ENCODE results near the gene CCDC142. TPM values are rescaled to one million over a fixed set of nuclear protein-coding genes. Genes with fewer than 3 reads are reported as not detected.
"Not testable (repeated sequence)": the region's sequence is repeated elsewhere in the genome, so short reads cannot be mapped to it uniquely, and the experiment has no call there.

Gene CCDC142
- polyA plus RNA-seq, 1 donor (not counting 4 experiments of a cell fraction or from before 2014, with no cell fraction given), result 4.7 TPM

DNA sequence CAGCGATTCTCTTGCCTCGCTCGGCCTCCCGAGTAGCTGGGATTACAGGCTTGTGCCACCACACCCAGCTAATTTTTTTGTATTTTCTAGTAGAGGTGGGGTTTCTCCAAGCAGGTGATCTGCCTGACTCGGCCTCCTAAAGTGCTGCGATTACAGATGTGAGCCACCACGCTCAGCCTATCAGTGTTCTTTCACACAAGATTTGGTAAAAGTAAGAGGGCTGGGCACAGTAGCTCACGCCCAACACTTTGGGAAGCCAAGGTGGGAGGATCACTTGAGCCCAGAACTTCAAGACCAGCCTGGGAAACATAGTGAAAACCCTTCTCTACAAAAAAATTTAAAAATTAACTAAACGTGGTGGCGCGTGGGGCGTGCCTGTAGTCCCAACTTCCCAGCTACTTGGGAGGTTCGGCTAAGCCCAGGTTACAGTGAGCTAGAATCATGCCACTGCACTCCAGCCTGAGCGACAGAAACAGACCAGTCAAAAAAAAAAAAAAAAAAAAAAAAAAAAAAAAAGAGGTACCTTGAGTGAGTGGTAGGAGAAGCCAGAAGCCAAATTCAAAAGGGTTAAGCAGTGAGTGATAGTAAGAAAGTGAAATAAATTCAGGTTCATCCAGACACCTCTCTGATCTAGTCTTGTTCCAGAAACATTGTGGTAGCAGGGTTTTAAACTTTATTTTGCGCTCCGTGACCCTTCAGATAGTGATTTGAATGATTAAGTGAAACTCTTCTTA, 11.3 kb downstream of the CCDC142 start:
- TF ChIP-seq, protein P1, sequence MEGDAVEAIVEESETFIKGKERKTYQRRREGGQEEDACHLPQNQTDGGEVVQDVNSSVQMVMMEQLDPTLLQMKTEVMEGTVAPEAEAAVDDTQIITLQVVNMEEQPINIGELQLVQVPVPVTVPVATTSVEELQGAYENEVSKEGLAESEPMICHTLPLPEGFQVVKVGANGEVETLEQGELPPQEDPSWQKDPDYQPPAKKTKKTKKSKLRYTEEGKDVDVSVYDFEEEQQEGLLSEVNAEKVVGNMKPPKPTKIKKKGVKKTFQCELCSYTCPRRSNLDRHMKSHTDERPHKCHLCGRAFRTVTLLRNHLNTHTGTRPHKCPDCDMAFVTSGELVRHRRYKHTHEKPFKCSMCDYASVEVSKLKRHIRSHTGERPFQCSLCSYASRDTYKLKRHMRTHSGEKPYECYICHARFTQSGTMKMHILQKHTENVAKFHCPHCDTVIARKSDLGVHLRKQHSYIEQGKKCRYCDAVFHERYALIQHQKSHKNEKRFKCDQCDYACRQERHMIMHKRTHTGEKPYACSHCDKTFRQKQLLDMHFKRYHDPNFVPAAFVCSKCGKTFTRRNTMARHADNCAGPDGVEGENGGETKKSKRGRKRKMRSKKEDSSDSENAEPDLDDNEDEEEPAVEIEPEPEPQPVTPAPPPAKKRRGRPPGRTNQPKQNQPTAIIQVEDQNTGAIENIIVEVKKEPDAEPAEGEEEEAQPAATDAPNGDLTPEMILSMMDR (optimal IDR thresholded peaks at IDR 0.05 in 1 of 3, IDR thresholded peaks at IDR 0.05 in 1 of 3, conservative IDR thresholded peaks at IDR 0.05 in 1 of 3; ENCODE audit: extremely low read depth in 1 of 3, insufficient read depth in 2 of 3, low read length in 3 of 3), result no peak
- no peak for TF ChIP-seq EZH2 (IDR thresholded peaks at IDR 0.05; ENCODE audit: low read length)
- FAIRE-seq, result no peak
- peak overlapping the region; percentile 95 for H2AFZ ChIP-seq (ENCODE audit: control insufficient read depth, low read length)

GRCh38 chr2:74470742-74471141, 12.1 kb downstream of the CCDC142 start:
- H3K9ac ChIP-seq (ENCODE audit: control insufficient read depth, extremely low read depth, insufficient read depth, low read length); FAIRE-seq; DNase-seq (ENCODE audit: low read depth, low spot score); H3K4me1 ChIP-seq (ENCODE audit: control insufficient read depth, extremely low read depth, insufficient read depth, low read length); H3K4me2 ChIP-seq (ENCODE audit: control insufficient read depth, extremely low read depth, insufficient read depth, low read depth, low read length); H4K20me1 ChIP-seq (ENCODE audit: control insufficient read depth, extremely low read depth, insufficient read depth, low read length); H3K4me3 ChIP-seq (ENCODE audit: control insufficient read depth in 2 of 3, extremely low read depth in 1 of 3, insufficient read depth in 2 of 3, low read depth in 1 of 3, low read length in 3 of 3); H3K79me2 ChIP-seq (ENCODE audit: control insufficient read depth, insufficient read depth, low read length); H3K9me3 ChIP-seq (ENCODE audit: control insufficient read depth, low read depth, low read length); H3K27ac ChIP-seq (ENCODE audit: control insufficient read depth, insufficient read depth, low read length); H3K9me1 ChIP-seq (ENCODE audit: control insufficient read depth, extremely low read depth, insufficient read depth, low read length); H2AFZ ChIP-seq (ENCODE audit: control insufficient read depth, low read length); dilution Hi-C loops (cut with MboI; ENCODE audit: extremely low pct_ligation_motif_present, low sequenced_read_pairs); H3K27me3 ChIP-seq (ENCODE audit: control insufficient read depth, extremely low read depth, insufficient read depth, low read length): not testable (repeated sequence)
- H3K36me3 ChIP-seq (ENCODE audit: control insufficient read depth in 2 of 2, extremely low read depth in 1 of 2, insufficient read depth in 2 of 2, low read length in 2 of 2), result peaks cover 11 to 12% of the 10 kb centered on the region in 2 experiments

More for the DNA sequence above, 11.3 kb downstream of the CCDC142 start:
- H3K27ac ChIP-seq (ENCODE audit: control insufficient read depth, insufficient read depth, low read length), result peak overlapping the region; percentile 89
- DNase-seq (ENCODE audit: low read depth, low spot score), result no peak
- H3K27me3 ChIP-seq (ENCODE audit: control insufficient read depth, extremely low read depth, insufficient read depth, low read length), result no peaks in the 10 kb centered on the region
- H3K4me1 ChIP-seq (ENCODE audit: control insufficient read depth, extremely low read depth, insufficient read depth, low read length), result peaks cover 9% of the 10 kb centered on the region
- peak overlapping the region; percentile 67 to 99 (median 75) for H3K4me3 ChIP-seq (ENCODE audit: control insufficient read depth in 2 of 3, extremely low read depth in 1 of 3, insufficient read depth in 2 of 3, low read depth in 1 of 3, low read length in 3 of 3)
- dilution Hi-C loops (cut with MboI; ENCODE audit: extremely low pct_ligation_motif_present, low sequenced_read_pairs), result no loop called here
- no peaks in the 10 kb centered on the region for H4K20me1 ChIP-seq (ENCODE audit: control insufficient read depth, extremely low read depth, insufficient read depth, low read length)
- peak overlapping the region; percentile 97 for H3K4me2 ChIP-seq (ENCODE audit: control insufficient read depth, extremely low read depth, insufficient read depth, low read depth, low read length)
- H3K79me2 ChIP-seq (ENCODE audit: control insufficient read depth, insufficient read depth, low read length), result no peaks in the 10 kb centered on the region
- H3K9ac ChIP-seq (ENCODE audit: control insufficient read depth, extremely low read depth, insufficient read depth, low read length), result peak overlapping the region; percentile 93
- peaks cover 11 to 12% of the 10 kb centered on the region in 2 experiments for H3K36me3 ChIP-seq (ENCODE audit: control insufficient read depth in 2 of 2, extremely low read depth in 1 of 2, insufficient read depth in 2 of 2, low read length in 2 of 2)
- no peaks in the 10 kb centered on the region for H3K9me3 ChIP-seq (ENCODE audit: control insufficient read depth, low read depth, low read length)
- no peaks in the 10 kb centered on the region for H3K9me1 ChIP-seq (ENCODE audit: control insufficient read depth, extremely low read depth, insufficient read depth, low read length)

Data from keratinocyte (primary cell).